Naive thymus-derived CD4-positive, alpha-beta T cell (primary cell): Measurements from ENCODE around the gene PRKN. TPM values are rescaled to one million over a fixed set of nuclear protein-coding genes. Genes with fewer than 3 reads are reported as not detected.

ENCODE experiments used
- ATAC-seq: fragments of 150-1000 bp; cut with Tn5 transposase; 2 replicates; pipeline ENCODE4 v1.10.0; 2021; ENCODE audit warnings: mild to moderate bottlenecking, moderate library complexity
- CTCF ChIA-PET: fragments of 350-600 bp; sonication (Branson Sonifier 250); formaldehyde crosslinking; loops from one replicate; lab custom pipeline; 2021; ENCODE audit warnings: antibody characterized with exemption; lab: Charles Lee
- POLR2A ChIA-PET: fragments of 350-600 bp; sonication (Branson Sonifier 250); formaldehyde crosslinking; loops from one replicate; lab custom pipeline; 2021; ENCODE audit warnings: antibody characterized with exemption, inconsistent platforms; lab: Charles Lee
- DNase-seq, 9 donors: peaks; one replicate each; pipeline versions ENCODE4 v3.0.0 to v3.0.0-alpha.2; 2020 to 2022; ENCODE audit warnings: mixed read lengths in 1 of 9
- H3K27ac ChIP-seq: one replicate; pipeline ENCODE4 v1.7.0; 2013; ENCODE audit warnings: mild to moderate bottlenecking, low read depth, low read length, moderate library complexity
- H3K27me3 ChIP-seq, 2 donors: one replicate each; pipeline ENCODE4 v1.7.0; 2013; ENCODE audit warnings: low read length in 2 of 2, mild to moderate bottlenecking in 2 of 2, moderate library complexity in 2 of 2; ENCODE audit not compliant: control insufficient read depth in 2 of 2, insufficient read depth in 2 of 2
- H3K36me3 ChIP-seq, 3 experiments: 1 replicate in 2 of 3; 2 replicates in 1 of 3; pipeline ENCODE4 v1.7.0; 2013; ENCODE audit warnings: low read length in 3 of 3, mild to moderate bottlenecking in 3 of 3, moderate library complexity in 1 of 3; ENCODE audit not compliant: insufficient read depth in 3 of 3, control insufficient read depth in 2 of 3
- H3K4me1 ChIP-seq, 2 donors: one replicate each; pipeline ENCODE4 v1.7.0; 2013; ENCODE audit warnings: low read length in 2 of 2, mild to moderate bottlenecking in 2 of 2, moderate library complexity in 1 of 2; ENCODE audit not compliant: control insufficient read depth in 2 of 2, insufficient read depth in 2 of 2
- H3K4me3 ChIP-seq: 2 replicates; pipeline ENCODE4 v1.7.0; 2013; ENCODE audit warnings: mild to moderate bottlenecking, low read length
- H3K9me3 ChIP-seq, 3 experiments: 1 replicate in 2 of 3; 2 replicates in 1 of 3; pipeline ENCODE4 v1.7.0; 2013; ENCODE audit warnings: low read length in 3 of 3; ENCODE audit not compliant: control insufficient read depth in 2 of 3
- H3K27ac Mint-ChIP-seq, 9 donors: one replicate each; pipeline ENCODE4 v1.8.0; 2020 to 2022; ENCODE audit warnings: mixed read lengths in 9 of 9, mild to moderate bottlenecking in 8 of 9, moderate library complexity in 5 of 9, inconsistent platforms in 2 of 9
- H3K27me3 Mint-ChIP-seq, 5 donors: one replicate each; pipeline ENCODE4 v1.8.0; 2021 to 2022; ENCODE audit warnings: mixed read lengths in 5 of 5, mild to moderate bottlenecking in 1 of 5
- H3K36me3 Mint-ChIP-seq, 5 donors: one replicate each; pipeline ENCODE4 v1.8.0; 2020 to 2022; ENCODE audit warnings: mixed read lengths in 5 of 5, mild to moderate bottlenecking in 3 of 5, inconsistent platforms in 1 of 5
- H3K4me1 Mint-ChIP-seq, 7 donors: one replicate each; pipeline ENCODE4 v1.8.0; 2020 to 2022; ENCODE audit warnings: mixed read lengths in 7 of 7, mild to moderate bottlenecking in 3 of 7, inconsistent platforms in 1 of 7
- H3K4me3 Mint-ChIP-seq, 10 donors: one replicate each; pipeline ENCODE4 v1.8.0; 2020 to 2022; ENCODE audit warnings: mild to moderate bottlenecking in 10 of 10, mixed read lengths in 10 of 10, moderate library complexity in 6 of 10, inconsistent platforms in 2 of 10
- H3K9me3 Mint-ChIP-seq, 11 donors: one replicate each; pipeline ENCODE4 v1.8.0; 2020 to 2022; ENCODE audit warnings: mixed read lengths in 11 of 11, mild to moderate bottlenecking in 4 of 11, inconsistent platforms in 1 of 11, moderate library complexity in 1 of 11
- intact Hi-C, 2 donors: fragments of 100-400 bp; cut with micrococcal nuclease; formaldehyde crosslinking; loops; one replicate each; pipeline ENCODE4 v1.15.1; 2023
- polyA plus RNA-seq, 2 donors: library from polyadenylated mRNA; unstranded; fragments of 300-500 nt; fragmentation: Illumina TruSeq; gene quantifications; one replicate each; pipeline ENCODE4 v1.2.3, GENCODE V29; 2021
- total RNA-seq, 6 experiments: library from RNA in 5 of 6; stranded (reverse) in 5 of 6; gene quantifications; 1 replicate in 5 of 6; 2 replicates in 1 of 6; pipeline ENCODE4 v1.2.3 and lab custom pipeline; 2021 to 2026

Gene PRKN
- total and polyA plus RNA-seq, 7 experiments from 2014 or later = 0.44 to 10.3 (median 8.1) TPM

DNA sequence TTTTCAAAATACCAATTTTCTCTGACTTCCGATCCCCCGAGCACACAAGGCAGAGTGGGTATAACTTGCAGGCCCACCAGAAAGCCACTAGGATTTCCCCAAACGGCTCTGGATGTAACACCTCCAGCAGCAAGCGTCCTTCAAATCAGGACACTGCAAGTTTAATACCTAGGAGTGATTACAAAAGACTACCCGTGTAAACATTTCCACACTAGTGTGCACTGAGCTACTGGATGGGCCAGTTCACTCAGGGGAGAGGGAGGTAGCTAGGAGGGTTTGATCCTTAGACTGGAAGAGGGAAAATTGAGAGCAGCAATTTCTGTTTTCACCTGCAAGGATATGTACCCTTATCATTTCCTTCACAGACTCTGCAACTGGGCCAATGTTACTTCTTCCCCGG, 1361.9 kb downstream of the PRKN start:
- no peak for DNase-seq
- H3K27ac Mint-ChIP-seq = no peak overlapping the region

DNA sequence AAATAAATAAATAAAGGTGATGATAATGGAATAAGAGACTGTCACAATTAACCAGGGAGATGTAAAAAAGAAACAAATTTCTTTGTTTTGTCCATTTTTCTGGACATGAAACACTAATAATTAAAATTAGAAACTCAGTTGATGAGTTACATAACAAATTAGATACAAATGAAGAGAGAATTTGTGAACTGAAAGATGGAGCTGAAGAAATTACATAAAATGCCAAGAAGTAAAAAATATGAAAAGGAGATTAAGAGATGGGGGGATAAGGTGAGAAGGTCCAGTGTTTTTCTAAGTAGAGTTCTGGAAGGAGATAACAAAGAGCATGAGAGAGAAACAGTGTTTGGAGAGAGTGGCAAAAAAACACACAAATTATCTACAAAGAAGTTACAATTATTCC, 1364.3 kb downstream of the PRKN start:
- Histone ChIP-seq H3K27me3 (no peaks in the 10 kb centered on the region), H3K4me3 (no peak overlapping the region), H3K4me1 (no peaks in the 10 kb centered on the region), H3K9me3 (peaks cover 0 to 5% (median 0%) of the 10 kb centered on the region in 3 experiments), H3K27ac (no peak overlapping the region), H3K36me3 (no peaks in the 10 kb centered on the region)
- peaks cover 0 to 20% (median 6%) of the 10 kb centered on the region in 11 donors for H3K9me3 Mint-ChIP-seq
- CTCF ChIA-PET = no interaction called here
- ATAC-seq (no peak), DNase-seq (no peak)
- no peak overlapping the region for H3K4me3 Mint-ChIP-seq
- POLR2A ChIA-PET = no interaction called here
- peaks cover 0 to 5% (median 0%) of the 10 kb centered on the region in 5 donors for H3K27me3 Mint-ChIP-seq
- intact Hi-C loops = no loop called here
- H3K4me1 Mint-ChIP-seq = peaks cover 0 to 1% (median 0%) of the 10 kb centered on the region in 7 donors
- no peak overlapping the region for H3K27ac Mint-ChIP-seq
- peaks cover 0 to 26% (median 16%) of the 10 kb centered on the region in 5 donors for H3K36me3 Mint-ChIP-seq

More for the DNA sequence above, 1361.9 kb downstream of the PRKN start:
- Mint-ChIP-seq H3K27me3 (peaks cover 0 to 5% (median 0%) of the 10 kb centered on the region in 5 donors), H3K9me3 (peaks cover 0 to 20% (median 6%) of the 10 kb centered on the region in 11 donors), H3K4me1 (peaks cover 0 to 1% (median 0%) of the 10 kb centered on the region in 7 donors), H3K36me3 (peaks cover 0 to 11% (median 5%) of the 10 kb centered on the region in 5 donors), H3K4me3 (no peak overlapping the region)
- Histone ChIP-seq H3K9me3 (peaks cover 0 to 5% (median 0%) of the 10 kb centered on the region in 3 experiments), H3K4me1 (no peaks in the 10 kb centered on the region), H3K36me3 (no peaks in the 10 kb centered on the region), H3K4me3 (no peak overlapping the region), H3K27ac (no peak overlapping the region), H3K27me3 (no peaks in the 10 kb centered on the region)
- intact Hi-C loops = no loop called here
- ChIA-PET POLR2A (no interaction called here), CTCF (no interaction called here)
- ATAC-seq = no peak

DNA sequence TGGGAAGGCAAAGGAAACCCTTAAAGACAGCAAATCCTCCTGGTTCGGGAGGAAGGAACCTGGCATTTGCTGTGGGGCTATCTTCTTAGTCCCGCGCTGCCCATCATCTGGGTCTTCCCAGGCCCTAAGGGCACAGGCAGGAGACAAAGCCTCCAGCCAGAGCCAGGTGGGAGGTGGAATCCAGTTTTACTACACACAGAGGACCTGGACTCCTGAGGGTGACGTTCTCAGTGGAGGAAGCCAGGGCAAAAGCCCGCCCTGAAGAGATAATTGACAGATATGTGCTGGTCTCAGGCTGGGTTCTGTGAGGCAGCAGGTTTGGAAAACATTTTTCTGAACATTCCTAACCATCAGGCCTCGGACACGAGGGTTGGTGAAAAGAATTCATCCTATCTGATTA, 1365.3 kb downstream of the PRKN start:
- Mint-ChIP-seq H3K36me3 (peaks cover 0 to 26% (median 16%) of the 10 kb centered on the region in 5 donors), H3K4me3 (no peak overlapping the region), H3K27ac (no peak overlapping the region), H3K27me3 (peaks cover 0 to 5% (median 0%) of the 10 kb centered on the region in 5 donors), H3K4me1 (peaks cover 0 to 1% (median 0%) of the 10 kb centered on the region in 7 donors), H3K9me3 (peaks cover 0 to 20% (median 6%) of the 10 kb centered on the region in 11 donors)
- no peaks in the 10 kb centered on the region for H3K27me3 ChIP-seq
- H3K4me3 ChIP-seq = no peak overlapping the region
- ChIA-PET CTCF (interaction anchor here (1.0 kb wide), 1 partner anchor 8 kb away, joined by 3 read pairs; no protein-coding TSS in a partner anchor), POLR2A (no interaction called here)
- intact Hi-C loops = no loop called here
- H3K27ac ChIP-seq = no peak overlapping the region
- no peak for ATAC-seq
- no peaks in the 10 kb centered on the region for H3K4me1 ChIP-seq
- H3K36me3 ChIP-seq = no peaks in the 10 kb centered on the region
- no peak for DNase-seq
- H3K9me3 ChIP-seq = peaks cover 0 to 5% (median 0%) of the 10 kb centered on the region in 3 experiments

DNA sequence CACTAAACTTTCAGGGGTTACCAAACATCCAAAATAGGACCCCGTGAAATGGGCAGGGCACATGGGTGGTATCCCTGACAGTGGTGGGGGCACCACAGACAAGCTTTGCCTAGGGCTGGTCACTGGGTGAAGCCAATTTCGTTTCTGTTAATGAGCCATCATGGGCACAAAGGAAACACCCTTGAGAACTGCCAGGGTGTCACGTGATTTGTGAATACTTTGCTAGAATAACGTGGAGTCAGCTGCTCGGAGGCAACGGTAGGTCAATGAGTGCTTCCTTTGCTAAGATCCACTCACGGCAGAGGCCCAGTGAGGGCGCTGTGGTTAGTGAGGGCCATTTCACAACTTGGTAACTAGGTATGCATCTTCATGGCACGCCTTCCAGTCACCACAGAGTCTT, 1366.0 kb downstream of the PRKN start:
- ATAC-seq (no peak), DNase-seq (no peak)
- Histone ChIP-seq H3K4me1 (no peaks in the 10 kb centered on the region), H3K27me3 (no peaks in the 10 kb centered on the region), H3K4me3 (no peak overlapping the region), H3K9me3 (peaks cover 0 to 5% (median 0%) of the 10 kb centered on the region in 3 experiments), H3K27ac (no peak overlapping the region), H3K36me3 (no peaks in the 10 kb centered on the region)
- ChIA-PET CTCF (no interaction called here), POLR2A (no interaction called here)
- peaks cover 0 to 29% (median 16%) of the 10 kb centered on the region in 5 donors for H3K36me3 Mint-ChIP-seq
- peaks cover 0 to 3% (median 0%) of the 10 kb centered on the region in 7 donors for H3K4me1 Mint-ChIP-seq
- no peak overlapping the region for H3K27ac Mint-ChIP-seq
- peaks cover 0 to 20% (median 6%) of the 10 kb centered on the region in 11 donors for H3K9me3 Mint-ChIP-seq
- intact Hi-C loops = no loop called here
- no peak overlapping the region for H3K4me3 Mint-ChIP-seq
- H3K27me3 Mint-ChIP-seq = peaks cover 0 to 5% (median 0%) of the 10 kb centered on the region in 5 donors

DNA sequence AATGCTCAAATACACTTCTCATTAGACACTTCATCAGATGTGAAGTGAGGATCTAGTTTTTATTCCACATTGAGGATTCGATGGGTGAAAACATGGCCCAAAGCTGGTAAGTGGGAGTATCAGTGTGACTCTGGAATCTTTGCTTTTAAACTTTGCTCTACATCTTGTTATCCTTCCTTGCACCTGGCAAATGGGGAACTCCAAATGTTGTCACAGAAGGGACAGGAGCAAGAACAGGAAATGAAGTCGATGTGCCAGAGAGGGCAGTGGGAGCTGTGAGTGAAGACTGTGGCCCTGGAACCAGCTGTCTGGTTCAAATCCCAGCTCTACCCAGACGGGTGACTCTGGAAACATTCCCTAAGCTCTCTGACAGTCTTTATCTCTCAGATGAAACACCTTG, 1367.0 kb downstream of the PRKN start:
- ChIA-PET POLR2A (no interaction called here), CTCF (interaction anchor here (0.9 to 1.7 kb wide), 2 partner anchors 10 to 13 kb away, joined by 3 to 7 read pairs; no protein-coding TSS in a partner anchor)
- peaks cover 0 to 30% (median 16%) of the 10 kb centered on the region in 5 donors for H3K36me3 Mint-ChIP-seq
- H3K9me3 Mint-ChIP-seq = peaks cover 0 to 20% (median 6%) of the 10 kb centered on the region in 11 donors
- H3K4me3 Mint-ChIP-seq = no peak overlapping the region
- H3K4me1 ChIP-seq = no peaks in the 10 kb centered on the region
- no peak overlapping the region for H3K27ac Mint-ChIP-seq
- peaks cover 0 to 5% (median 0%) of the 10 kb centered on the region in 3 experiments for H3K9me3 ChIP-seq
- H3K4me3 ChIP-seq = no peak overlapping the region
- H3K36me3 ChIP-seq = no peaks in the 10 kb centered on the region
- no peak for ATAC-seq
- intact Hi-C loops = no loop called here
- DNase-seq = no peak
- H3K4me1 Mint-ChIP-seq = peaks cover 0 to 7% (median 0%) of the 10 kb centered on the region in 7 donors
- H3K27ac ChIP-seq = no peak overlapping the region
- H3K27me3 Mint-ChIP-seq = peaks cover 0 to 5% (median 0%) of the 10 kb centered on the region in 5 donors
- no peaks in the 10 kb centered on the region for H3K27me3 ChIP-seq

DNA sequence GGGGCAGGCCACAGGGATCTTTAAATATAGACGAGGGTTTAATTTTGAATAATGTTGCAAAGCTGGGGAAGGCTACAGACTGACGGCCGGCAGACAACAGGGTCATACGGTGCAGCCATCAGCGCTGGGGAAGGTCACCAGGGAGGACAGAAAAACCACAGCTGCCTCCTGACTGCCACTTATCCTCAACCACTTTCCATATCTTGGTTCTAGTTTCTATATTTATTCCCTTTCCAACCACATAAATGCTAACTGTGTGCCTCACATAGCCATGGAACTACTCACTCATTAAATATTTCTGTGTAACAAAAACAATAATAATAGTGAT, 1368.0 kb downstream of the PRKN start:
- Histone ChIP-seq H3K4me3 (no peak overlapping the region), H3K36me3 (no peaks in the 10 kb centered on the region), H3K27ac (no peak overlapping the region), H3K9me3 (peaks cover 0 to 5% (median 0%) of the 10 kb centered on the region in 3 experiments), H3K4me1 (no peaks in the 10 kb centered on the region), H3K27me3 (no peaks in the 10 kb centered on the region)
- Mint-ChIP-seq H3K36me3 (peaks cover 0 to 30% (median 16%) of the 10 kb centered on the region in 5 donors), H3K9me3 (peaks cover 0 to 20% (median 6%) of the 10 kb centered on the region in 11 donors), H3K4me3 (no peak overlapping the region), H3K27me3 (peaks cover 0 to 5% (median 0%) of the 10 kb centered on the region in 5 donors), H3K4me1 (peaks cover 0 to 7% (median 0%) of the 10 kb centered on the region in 7 donors), H3K27ac (no peak overlapping the region)
- DNase-seq = no peak
- ChIA-PET CTCF (interaction anchor here (1.7 kb wide), 1 partner anchor 14 kb away, joined by 7 read pairs; no protein-coding TSS in a partner anchor), POLR2A (interaction anchor here (0.6 kb wide), 1 partner anchor 343 kb away, joined by 3 read pairs; no protein-coding TSS in a partner anchor)
- ATAC-seq = no peak
- intact Hi-C loops = no loop called here
